Measurements from ENCODE around the gene ATP5PO.

DNA sequence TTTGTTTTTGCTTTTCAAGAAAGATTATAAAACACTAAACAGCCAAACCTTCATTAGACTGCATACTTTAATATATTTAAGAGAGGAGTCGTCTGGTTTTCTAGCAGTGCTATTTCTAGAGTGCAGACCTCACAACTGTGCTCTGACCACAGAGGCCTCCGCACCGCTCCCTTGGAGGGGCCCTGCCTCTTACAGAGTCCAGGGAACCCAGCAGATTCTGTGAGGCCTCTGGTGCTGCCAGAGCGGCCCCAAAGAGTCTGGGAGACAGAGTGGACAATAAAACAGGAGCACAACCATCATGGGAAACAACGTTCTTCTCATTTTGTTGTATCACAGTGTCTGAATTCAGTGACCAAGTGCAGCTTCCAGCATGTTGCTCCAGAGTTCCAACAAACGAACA, 5.8 kb downstream of the ATP5PO start:
- TF ChIP-seq SP1 (IDR thresholded peaks at IDR 0.05) (no peak), FOXM1 (IDR thresholded peaks at IDR 0.05; ENCODE audit: borderline replicate concordance) (no peak), ELF4 (IDR thresholded peaks at IDR 0.05) (no peak), HDGF (IDR thresholded peaks at IDR 0.05; ENCODE audit: borderline replicate concordance) (no peak), NFRKB (IDR thresholded peaks at IDR 0.05) (no peak), BHLHE40 (IDR thresholded peaks at IDR 0.05; ENCODE audit: borderline replicate concordance) (no peak), CTBP1 (IDR thresholded peaks at IDR 0.05; ENCODE audit: borderline replicate concordance) (no peak), FOXK2 (IDR thresholded peaks at IDR 0.05) (no peak)

Data from HEK293T (cell line).